Right lobe of liver (tissue), 6 donors: ENCODE results near the gene CX3CL1. TPM values are rescaled to one million over a fixed set of nuclear protein-coding genes. Genes with fewer than 3 reads are reported as not detected.
A peak's percentile ranks its signal among the peaks of the same experiment; 100 is the strongest.

Experiments
- ATAC-seq, 4 donors: fragments of 200-7000 bp; cut with Tn5 transposase; one replicate each; pipeline ENCODE4 v1.9.1; 2020; ENCODE audit warnings: mild to moderate bottlenecking in 4 of 4, moderate library complexity in 4 of 4
- DNase-seq, 3 donors: peaks; one replicate each; pipeline ENCODE4 v3.0.0-alpha.2; 2020
- H3K27ac ChIP-seq, 3 donors: fragments of 200-600 bp; one replicate each; pipeline ENCODE4 v1.8.0; 2022
- H3K27me3 ChIP-seq, 2 donors: fragments of 200-600 bp; one replicate each; pipeline ENCODE4 v1.8.0; 2022
- H3K36me3 ChIP-seq, 4 donors: fragments of 200-600 bp; sonication (generic) in 1 of 4; one replicate each; pipeline versions ENCODE4 v1.5.1 to v1.8.0; 2017 to 2022; ENCODE audit warnings: control low read depth in 1 of 4
- H3K4me1 ChIP-seq, 4 donors: fragments of 200-600 bp; sonication (generic) in 1 of 4; one replicate each; pipeline versions ENCODE4 v1.5.1 to v1.8.0; 2017 to 2022; ENCODE audit warnings: control low read depth in 1 of 4
- H3K4me3 ChIP-seq, 3 donors: fragments of 200-600 bp; one replicate each; pipeline ENCODE4 v1.8.0; 2022
- H3K9me3 ChIP-seq, 4 donors: fragments of 200-600 bp; sonication (generic) in 1 of 4; one replicate each; pipeline versions ENCODE4 v1.5.1 to v1.8.0; 2017 to 2022; ENCODE audit warnings: control low read depth in 1 of 4
- CTCF ChIP-seq, 4 donors: fragments of 200-600 bp in 3 of 4; fragments of 450-650 bp in 1 of 4; IDR thresholded peaks; one replicate each; pipeline versions ENCODE4 v1.5.1 to v1.8.0; 2016 to 2022; ENCODE audit warnings: antibody characterized with exemption in 4 of 4, mild to moderate bottlenecking in 2 of 4
- POLR2A ChIP-seq: fragments of 450-650 bp; IDR thresholded peaks from one replicate; pipeline ENCODE4 v1.6.1; 2017; ENCODE audit warnings: antibody characterized with exemption, mild to moderate bottlenecking
- WGBS: methylation state at CpG from one replicate; pipeline ENCODE4 v1.1.6; 2018; ENCODE audit warnings: low coverage, low lambda C conversion rate; ENCODE audit not compliant: insufficient coverage; ENCODE audit errors: missing lambda C conversion rate; 5-methylcytosine and 5-hydroxymethylcytosine counted together
- intact Hi-C, 2 donors: fragments of 100-400 bp; cut with DNase I; formaldehyde crosslinking; loops; one replicate each; pipeline versions ENCODE4 v1.11.2 to v1.14.1; 2022
- total RNA-seq, 6 experiments: library from RNA; depleted of rRNA in 2 of 6; stranded (reverse); fragments of >200 nt in 2 of 6; fragmentation: NEBNext Ultra II Directional in 3 of 6; extraction: Animal tissue kit (Norgen Biotek cat#: 25700) in 3 of 6; gene quantifications; one replicate each; pipeline versions ENCODE4 v1.1.0 to v1.2.4, GENCODE V29; 2016 to 2023
- donor health status: DM: no; HTN: yes; CAD: no.
- donor health status: DM: no; HTN: no; CAD: no.
- donor health status: DM: no; HTN: no; CAD: no.
- donor health status: DM: no; HTN: yes; CAD: no.
- donor health status: DM: no; HTN: yes; CAD: no.

The CX3CL1 gene
- total RNA-seq, 6 experiments from 2014 or later, result 3.3 to 20.5 (median 9.8) TPM

- no peak for DNase-seq
- Histone ChIP-seq H3K36me3 (no peaks in the 10 kb centered on the region), H3K4me1 (no peaks in the 10 kb centered on the region), H3K4me3 (no peak overlapping the region), H3K9me3 (no peaks in the 10 kb centered on the region), H3K27me3 (no peaks in the 10 kb centered on the region), H3K27ac (no peak overlapping the region)
- WGBS, result 62% methylated on average over 2 of the region's 7 CpGs
- TF ChIP-seq CTCF (IDR thresholded peaks at IDR 0.05), result no peak
- no peak for TF ChIP-seq POLR2A
- peak in 1 of 4 donors; percentile 32 for ATAC-seq
- intact Hi-C loops, result no loop called here
These were observed 29.8 kb downstream of the CX3CL1 start for GRCh38 chr16:57401943-57402640.

GRCh38 chr16:57403965-57404817 is 31.9 kb downstream of the CX3CL1 start, which contains the start of gene CCL17:
Gene CCL17, plus strand, starts transcription at chr16:57404767. Its CDS starts 9,166 bp downstream, at chr16:57413933.
- intact Hi-C loops, result no loop called here
- no peak for ATAC-seq
- no peaks in the 10 kb centered on the region for H3K9me3 ChIP-seq
- H3K27me3 ChIP-seq, result no peaks in the 10 kb centered on the region
- 77% methylated on average over 14 of the region's 17 CpGs for WGBS
- DNase-seq, result peak in 1 of 3 donors; percentile 37
- no peaks in the 10 kb centered on the region for H3K36me3 ChIP-seq
- no peak for TF ChIP-seq CTCF (IDR thresholded peaks at IDR 0.05)
- no peak within 1 kb of the TSS for H3K27ac ChIP-seq
- no peak within 1 kb of the TSS for H3K4me3 ChIP-seq
- H3K4me1 ChIP-seq, result no peaks in the 10 kb centered on the region

- DNase-seq, result peak in 1 of 3 donors; percentile 6
- no peaks in the 10 kb centered on the region for H3K36me3 ChIP-seq
- H3K4me1 ChIP-seq, result no peaks in the 10 kb centered on the region
- TF ChIP-seq CTCF (IDR thresholded peaks at IDR 0.05) (no peak), POLR2A (no peak)
- no peak overlapping the region for H3K4me3 ChIP-seq
- intact Hi-C loops, result loop anchor here in 1 of 2 donors (5.0 kb wide), 1 partner anchor 93 kb away; no protein-coding TSS in a partner anchor
- no peak for ATAC-seq
- H3K9me3 ChIP-seq, result no peaks in the 10 kb centered on the region
- no peaks in the 10 kb centered on the region for H3K27me3 ChIP-seq
- H3K27ac ChIP-seq, result no peak overlapping the region
- WGBS, result 76% methylated on average over 3 of the region's 3 CpGs
These were observed 32.8 kb downstream of the CX3CL1 start for GRCh38 chr16:57405097-57405496.

GRCh38 chr16:57406881-57407280 is 34.6 kb downstream of the CX3CL1 start:
- Histone ChIP-seq H3K27me3 (no peaks in the 10 kb centered on the region), H3K4me1 (no peaks in the 10 kb centered on the region), H3K27ac (no peak overlapping the region), H3K36me3 (no peaks in the 10 kb centered on the region), H3K9me3 (no peaks in the 10 kb centered on the region), H3K4me3 (no peak overlapping the region)
- intact Hi-C loops, result loop anchor here in 1 of 2 donors (5.0 kb wide), 1 partner anchor 95 kb away; no protein-coding TSS in a partner anchor
- ATAC-seq (peak in 2 of 4 donors; percentile 17 to 30), DNase-seq (peak in 1 of 3 donors; percentile 0)
- TF ChIP-seq CTCF (IDR thresholded peaks at IDR 0.05) (no peak), POLR2A (no peak)
- WGBS, result 50% methylated on average over 2 of the region's 2 CpGs
